ENCODE results near the gene SLC27A5.

- TF ChIP-seq, protein P1, sequence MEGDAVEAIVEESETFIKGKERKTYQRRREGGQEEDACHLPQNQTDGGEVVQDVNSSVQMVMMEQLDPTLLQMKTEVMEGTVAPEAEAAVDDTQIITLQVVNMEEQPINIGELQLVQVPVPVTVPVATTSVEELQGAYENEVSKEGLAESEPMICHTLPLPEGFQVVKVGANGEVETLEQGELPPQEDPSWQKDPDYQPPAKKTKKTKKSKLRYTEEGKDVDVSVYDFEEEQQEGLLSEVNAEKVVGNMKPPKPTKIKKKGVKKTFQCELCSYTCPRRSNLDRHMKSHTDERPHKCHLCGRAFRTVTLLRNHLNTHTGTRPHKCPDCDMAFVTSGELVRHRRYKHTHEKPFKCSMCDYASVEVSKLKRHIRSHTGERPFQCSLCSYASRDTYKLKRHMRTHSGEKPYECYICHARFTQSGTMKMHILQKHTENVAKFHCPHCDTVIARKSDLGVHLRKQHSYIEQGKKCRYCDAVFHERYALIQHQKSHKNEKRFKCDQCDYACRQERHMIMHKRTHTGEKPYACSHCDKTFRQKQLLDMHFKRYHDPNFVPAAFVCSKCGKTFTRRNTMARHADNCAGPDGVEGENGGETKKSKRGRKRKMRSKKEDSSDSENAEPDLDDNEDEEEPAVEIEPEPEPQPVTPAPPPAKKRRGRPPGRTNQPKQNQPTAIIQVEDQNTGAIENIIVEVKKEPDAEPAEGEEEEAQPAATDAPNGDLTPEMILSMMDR (IDR thresholded peaks at IDR 0.05 in 8 of 11, conservative IDR thresholded peaks at IDR 0.05 in 3 of 11) = no peak
- no peak for TF ChIP-seq POLR2AphosphoS5 (IDR thresholded peaks at IDR 0.05)
Measured at GRCh38 chr19:58536852-58537798, 25.3 kb upstream of the SLC27A5 start.
